Psoas muscle (tissue), 8 donors: ENCODE results near the gene MYDGF. TPM values are rescaled to one million over a fixed set of nuclear protein-coding genes. Genes with fewer than 3 reads are reported as not detected.
"Not testable (repeated sequence)": the region's sequence is repeated elsewhere in the genome, so short reads cannot be mapped to it uniquely, and the experiment has no call there.

Experiments
- ATAC-seq, 4 donors: fragments of 200-7000 bp; cut with Tn5 transposase; one replicate each; pipeline ENCODE4 v1.9.1; 2020; ENCODE audit warnings: moderate library complexity in 3 of 4, mild to moderate bottlenecking in 2 of 4
- DNase-seq, 2 donors: peaks; one replicate each; pipeline ENCODE4 v3.0.0-alpha.2; 2020
- H3K27ac ChIP-seq: fragments of 200-600 bp; one replicate; pipeline ENCODE4 v1.8.0; 2022
- H3K27me3 ChIP-seq, 3 donors: fragments of 200-600 bp in 1 of 3; one replicate each; pipeline versions ENCODE4 v1.6.1 to v1.8.0; 2013 to 2022; ENCODE audit warnings: low read length in 2 of 3, mild to moderate bottlenecking in 2 of 3, moderate library complexity in 1 of 3; ENCODE audit not compliant: insufficient read depth in 3 of 3
- H3K36me3 ChIP-seq, 2 donors: fragments of 200-600 bp in 1 of 2; one replicate each; pipeline versions ENCODE4 v1.6.1 to v1.8.0; 2013 to 2022; ENCODE audit warnings: low read depth in 1 of 2, mild to moderate bottlenecking in 1 of 2, moderate library complexity in 1 of 2; ENCODE audit not compliant: insufficient read depth in 1 of 2
- H3K4me1 ChIP-seq: fragments of 200-600 bp; one replicate; pipeline ENCODE4 v1.8.0; 2022
- H3K4me3 ChIP-seq: fragments of 200-600 bp; one replicate; pipeline ENCODE4 v1.8.0; 2022; ENCODE audit warnings: mild to moderate bottlenecking
- H3K9me3 ChIP-seq: fragments of 200-600 bp; one replicate; pipeline ENCODE4 v1.8.0; 2022
- CTCF ChIP-seq: fragments of 200-600 bp; IDR thresholded peaks from one replicate; pipeline ENCODE4 v1.8.0; 2022; ENCODE audit warnings: antibody characterized with exemption
- WGBS, 3 donors: extraction: QIAGEN DNeasy Blood & Tissue Kit; methylation state at CpG; one replicate each; pipeline versions ENCODE4 v1.1.6 to v1.1.7; 2013; 5-methylcytosine and 5-hydroxymethylcytosine counted together
- intact Hi-C, 2 donors: fragments of 100-400 bp; cut with DNase I; formaldehyde crosslinking; loops; one replicate each; pipeline versions ENCODE4 v1.11.0 to v1.14.2; 2022
- polyA plus RNA-seq, 3 donors: library from polyadenylated mRNA; stranded (reverse); fragments of 200-250 nt; gene quantifications; one replicate each; pipeline ENCODE4 v1.2.3, GENCODE V29; 2013
- total RNA-seq, 4 donors: library from RNA; stranded (reverse); fragmentation: NEBNext Ultra II Directional in 2 of 4; extraction: Animal tissue kit (Norgen Biotek cat#: 25700) in 2 of 4; gene quantifications; one replicate each; pipeline versions ENCODE4 v1.2.1 to v1.2.4, GENCODE V29; 2021 to 2023
- donor health status: healthy with polysubstance abuse.
- donor health status: DM: no; HTN: no; CAD: no; lungs with moderate emphysema.
- donor health status: Bipolar disorder and iron deficiency.
- donor health status: healthy.
- donor health status: DM: yes; HTN: yes; CAD: no.
- donor health status: DM: no; HTN: no; CAD: no.
- donor health status: DM: no; HTN: no; CAD: no.
- donor health status: DM: yes; HTN: yes; CAD: no.

The MYDGF gene
- total and polyA plus RNA-seq, 7 donors = 11.4 to 164 (median 23.9) TPM

- no peak for ATAC-seq
- Histone ChIP-seq H3K4me1 (peaks cover 47% of the 10 kb centered on the region), H3K9me3 (no peaks in the 10 kb centered on the region)
These were observed 45.5 kb upstream of the MYDGF start for GRCh38 chr19:4715529-4716221.

GRCh38 chr19:4715178-4715528 lies 45.0 kb upstream of the MYDGF start:
- H3K4me3 ChIP-seq, H3K9me3 ChIP-seq, ATAC-seq, intact Hi-C loops, H3K27me3 ChIP-seq, DNase-seq: not testable (repeated sequence)
- 42 to 79% (median 49%) methylated on average over 6 of the region's 6 CpGs for whole genome bisulfite sequencing, 3 donors
- Histone ChIP-seq H3K27ac (peak overlapping the region; percentile 99), H3K36me3 (peaks cover 5 to 77% of the 10 kb centered on the region in 2 donors), H3K4me1 (peaks cover 48% of the 10 kb centered on the region)

More at GRCh38 chr19:4715529-4716221, 45.5 kb upstream of the MYDGF start:
- intact Hi-C loops = no loop called here
- DNase-seq = no peak
- Histone ChIP-seq H3K27ac (peak overlapping the region; percentile 99), H3K36me3 (peaks cover 5 to 78% of the 10 kb centered on the region in 2 donors), H3K4me3 (no peak overlapping the region), H3K27me3 (no peaks in the 10 kb centered on the region)
- WGBS, 3 donors = 63 to 72% (median 67%) methylated on average over 28 of the region's 28 CpGs
- TF ChIP-seq CTCF = no peak

GRCh38 chr19:4714016-4714415 lies 43.9 kb upstream of the MYDGF start:
- DNase-seq = no peak
- no peak for TF ChIP-seq CTCF
- Histone ChIP-seq H3K9me3 (no peaks in the 10 kb centered on the region), H3K36me3 (peaks cover 0 to 66% of the 10 kb centered on the region in 2 donors), H3K27ac (peak overlapping the region; percentile 99), H3K4me3 (peak overlapping the region; percentile 17), H3K4me1 (peaks cover 55% of the 10 kb centered on the region), H3K27me3 (no peaks in the 10 kb centered on the region)
- no peak for ATAC-seq
- 86 to 91% (median 87%) methylated on average over 27 of the region's 27 CpGs for WGBS, 3 donors
- intact Hi-C loops = loop anchor here (5.0 kb wide), 2 partner anchors 37 to 137 kb away; no protein-coding TSS in a partner anchor

- H3K27ac ChIP-seq = peak overlapping the region; percentile 99
- no peak for TF ChIP-seq CTCF
- ATAC-seq (peak; percentile 84 to 91 (median 86)), DNase-seq (peak; percentile 95 to 98)
- H3K9me3 ChIP-seq = no peaks in the 10 kb centered on the region
- WGBS, 3 donors = 9 to 30% (median 18%) methylated on average over 28 to 32 of the region's 32 CpGs
- H3K4me3 ChIP-seq = peak overlapping the region; percentile 45
- H3K27me3 ChIP-seq = no peaks in the 10 kb centered on the region
- H3K4me1 ChIP-seq = peaks cover 59% of the 10 kb centered on the region
- H3K36me3 ChIP-seq = peaks cover 0 to 60% of the 10 kb centered on the region in 2 donors
- intact Hi-C loops = loop anchor here (5.0 kb wide), 2 partner anchors 36 to 136 kb away; no protein-coding TSS in a partner anchor
These were observed 43.3 kb upstream of the MYDGF start for GRCh38 chr19:4713384-4713951.

- intact Hi-C loops = loop anchor here (5.0 kb wide), 2 partner anchors 35 to 135 kb away; no protein-coding TSS in a partner anchor
These were observed 42.6 kb upstream of the MYDGF start for GRCh38 chr19:4712771-4713170.

More at GRCh38 chr19:4712771-4713170, 42.6 kb upstream of the MYDGF start:
- no peaks in the 10 kb centered on the region for H3K9me3 ChIP-seq
- peaks cover 66% of the 10 kb centered on the region for H3K4me1 ChIP-seq
- H3K4me3 ChIP-seq = peak overlapping the region; percentile 45
- ATAC-seq (peak; percentile 40 to 50 (median 43)), DNase-seq (peak; percentile 56 to 81)
- WGBS, 3 donors = 40 to 44% (median 41%) methylated on average over 14 of the region's 14 CpGs
- H3K36me3 ChIP-seq = peaks cover 0 to 53% of the 10 kb centered on the region in 2 donors
- TF ChIP-seq CTCF = peak; percentile 30
- H3K27me3 ChIP-seq = no peaks in the 10 kb centered on the region
- H3K27ac ChIP-seq = peak overlapping the region; percentile 99
